ENCODE results near the gene FANCG.

- no peak for TF ChIP-seq CTCF (IDR thresholded peaks at IDR 0.05)
- TF ChIP-seq POLR2A (IDR thresholded peaks at IDR 0.05) = no peak
Measured at GRCh38 chr9:35029241-35029640, 50.5 kb downstream of the FANCG start.

All from esophagus squamous epithelium (tissue), 4 donors.